ENCODE measurements around the gene DNAH2. TPM values are rescaled to one million over a fixed set of nuclear protein-coding genes. Genes with fewer than 3 reads are reported as not detected.

The DNAH2 gene
- total RNA-seq, 1 experiment from 2014 or later: 0.17 TPM

DNA sequence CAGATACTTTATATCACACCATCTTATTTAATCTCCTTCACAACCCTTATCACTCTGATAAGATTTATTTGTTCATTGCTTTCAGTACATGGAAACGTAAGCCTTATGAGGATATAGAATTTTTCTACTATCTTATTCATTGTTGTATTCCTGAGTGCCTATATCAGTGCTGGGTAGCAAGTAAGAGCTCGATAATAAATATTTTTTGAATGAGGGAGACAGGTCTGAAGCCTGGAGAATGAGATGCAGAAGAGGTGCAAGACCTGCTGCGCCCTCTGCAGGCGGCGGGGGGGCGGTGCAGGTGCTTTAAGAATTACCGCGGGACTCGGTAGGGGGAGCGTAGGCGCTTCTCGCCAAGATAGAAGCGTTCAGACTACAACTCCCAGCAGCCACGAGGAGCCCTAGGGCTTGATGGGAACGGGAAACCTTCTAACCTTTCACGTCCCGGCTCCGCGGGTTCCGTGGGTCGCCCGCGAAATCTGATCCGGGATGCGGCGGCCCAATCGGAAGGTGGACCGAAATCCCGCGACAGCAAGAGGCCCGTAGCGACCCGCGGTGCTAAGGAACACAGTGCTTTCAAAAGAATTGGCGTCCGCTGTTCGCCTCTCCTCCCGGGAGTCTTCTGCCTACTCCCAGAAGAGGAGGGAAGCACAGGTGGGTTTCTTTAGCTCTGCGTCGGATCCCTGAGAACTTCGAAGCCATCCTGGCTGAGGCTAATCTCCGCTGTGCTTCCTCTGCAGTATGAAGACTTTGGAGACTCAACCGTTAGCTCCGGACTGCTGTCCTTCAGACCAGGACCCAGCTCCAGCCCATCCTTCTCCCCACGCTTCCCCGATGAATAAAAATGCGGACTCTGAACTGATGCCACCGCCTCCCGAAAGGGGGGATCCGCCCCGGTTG, 29.4 kb upstream of the DNAH2 start, which contains the start of gene WRAP53 (continued):
- TF ChIP-seq, protein P1, sequence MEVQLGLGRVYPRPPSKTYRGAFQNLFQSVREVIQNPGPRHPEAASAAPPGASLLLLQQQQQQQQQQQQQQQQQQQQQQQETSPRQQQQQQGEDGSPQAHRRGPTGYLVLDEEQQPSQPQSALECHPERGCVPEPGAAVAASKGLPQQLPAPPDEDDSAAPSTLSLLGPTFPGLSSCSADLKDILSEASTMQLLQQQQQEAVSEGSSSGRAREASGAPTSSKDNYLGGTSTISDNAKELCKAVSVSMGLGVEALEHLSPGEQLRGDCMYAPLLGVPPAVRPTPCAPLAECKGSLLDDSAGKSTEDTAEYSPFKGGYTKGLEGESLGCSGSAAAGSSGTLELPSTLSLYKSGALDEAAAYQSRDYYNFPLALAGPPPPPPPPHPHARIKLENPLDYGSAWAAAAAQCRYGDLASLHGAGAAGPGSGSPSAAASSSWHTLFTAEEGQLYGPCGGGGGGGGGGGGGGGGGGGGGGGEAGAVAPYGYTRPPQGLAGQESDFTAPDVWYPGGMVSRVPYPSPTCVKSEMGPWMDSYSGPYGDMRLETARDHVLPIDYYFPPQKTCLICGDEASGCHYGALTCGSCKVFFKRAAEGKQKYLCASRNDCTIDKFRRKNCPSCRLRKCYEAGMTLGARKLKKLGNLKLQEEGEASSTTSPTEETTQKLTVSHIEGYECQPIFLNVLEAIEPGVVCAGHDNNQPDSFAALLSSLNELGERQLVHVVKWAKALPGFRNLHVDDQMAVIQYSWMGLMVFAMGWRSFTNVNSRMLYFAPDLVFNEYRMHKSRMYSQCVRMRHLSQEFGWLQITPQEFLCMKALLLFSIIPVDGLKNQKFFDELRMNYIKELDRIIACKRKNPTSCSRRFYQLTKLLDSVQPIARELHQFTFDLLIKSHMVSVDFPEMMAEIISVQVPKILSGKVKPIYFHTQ (CRISPR knock-in tag; IDR thresholded peaks at IDR 0.05): no peak
- no peak for TF ChIP-seq ATF1 (CRISPR knock-in tag; IDR thresholded peaks at IDR 0.05)
- TF ChIP-seq CBFB (CRISPR knock-in tag; IDR thresholded peaks at IDR 0.05; ENCODE audit: low read depth): no peak
- TF ChIP-seq, protein P2, sequence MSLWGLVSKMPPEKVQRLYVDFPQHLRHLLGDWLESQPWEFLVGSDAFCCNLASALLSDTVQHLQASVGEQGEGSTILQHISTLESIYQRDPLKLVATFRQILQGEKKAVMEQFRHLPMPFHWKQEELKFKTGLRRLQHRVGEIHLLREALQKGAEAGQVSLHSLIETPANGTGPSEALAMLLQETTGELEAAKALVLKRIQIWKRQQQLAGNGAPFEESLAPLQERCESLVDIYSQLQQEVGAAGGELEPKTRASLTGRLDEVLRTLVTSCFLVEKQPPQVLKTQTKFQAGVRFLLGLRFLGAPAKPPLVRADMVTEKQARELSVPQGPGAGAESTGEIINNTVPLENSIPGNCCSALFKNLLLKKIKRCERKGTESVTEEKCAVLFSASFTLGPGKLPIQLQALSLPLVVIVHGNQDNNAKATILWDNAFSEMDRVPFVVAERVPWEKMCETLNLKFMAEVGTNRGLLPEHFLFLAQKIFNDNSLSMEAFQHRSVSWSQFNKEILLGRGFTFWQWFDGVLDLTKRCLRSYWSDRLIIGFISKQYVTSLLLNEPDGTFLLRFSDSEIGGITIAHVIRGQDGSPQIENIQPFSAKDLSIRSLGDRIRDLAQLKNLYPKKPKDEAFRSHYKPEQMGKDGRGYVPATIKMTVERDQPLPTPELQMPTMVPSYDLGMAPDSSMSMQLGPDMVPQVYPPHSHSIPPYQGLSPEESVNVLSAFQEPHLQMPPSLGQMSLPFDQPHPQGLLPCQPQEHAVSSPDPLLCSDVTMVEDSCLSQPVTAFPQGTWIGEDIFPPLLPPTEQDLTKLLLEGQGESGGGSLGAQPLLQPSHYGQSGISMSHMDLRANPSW (CRISPR knock-in tag; conservative IDR thresholded peaks at IDR 0.05; ENCODE audit: low read depth): no peak
- TF ChIP-seq HMGA2 (CRISPR knock-in tag; IDR thresholded peaks at IDR 0.05): no peak
- TF ChIP-seq EMX1 (CRISPR knock-in tag; IDR thresholded peaks at IDR 0.05): no peak
- TF ChIP-seq ZNF423 (CRISPR knock-in tag; IDR thresholded peaks at IDR 0.05): no peak
- TF ChIP-seq, protein P3, sequence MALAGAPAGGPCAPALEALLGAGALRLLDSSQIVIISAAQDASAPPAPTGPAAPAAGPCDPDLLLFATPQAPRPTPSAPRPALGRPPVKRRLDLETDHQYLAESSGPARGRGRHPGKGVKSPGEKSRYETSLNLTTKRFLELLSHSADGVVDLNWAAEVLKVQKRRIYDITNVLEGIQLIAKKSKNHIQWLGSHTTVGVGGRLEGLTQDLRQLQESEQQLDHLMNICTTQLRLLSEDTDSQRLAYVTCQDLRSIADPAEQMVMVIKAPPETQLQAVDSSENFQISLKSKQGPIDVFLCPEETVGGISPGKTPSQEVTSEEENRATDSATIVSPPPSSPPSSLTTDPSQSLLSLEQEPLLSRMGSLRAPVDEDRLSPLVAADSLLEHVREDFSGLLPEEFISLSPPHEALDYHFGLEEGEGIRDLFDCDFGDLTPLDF (CRISPR knock-in tag; IDR thresholded peaks at IDR 0.05): no peak
- TF ChIP-seq ZNF396 (CRISPR knock-in tag; IDR thresholded peaks at IDR 0.05; ENCODE audit: borderline replicate concordance): no peak
- no peak for TF ChIP-seq TCF7 (CRISPR knock-in tag; IDR thresholded peaks at IDR 0.05; ENCODE audit: low read depth)
- no peak for TF ChIP-seq NR3C1 (CRISPR knock-in tag; conservative IDR thresholded peaks at IDR 0.05; ENCODE audit: low read depth)
- no peak for TF ChIP-seq FOXJ3 (CRISPR knock-in tag; IDR thresholded peaks at IDR 0.05; ENCODE audit: borderline replicate concordance)
- TF ChIP-seq, protein P4, sequence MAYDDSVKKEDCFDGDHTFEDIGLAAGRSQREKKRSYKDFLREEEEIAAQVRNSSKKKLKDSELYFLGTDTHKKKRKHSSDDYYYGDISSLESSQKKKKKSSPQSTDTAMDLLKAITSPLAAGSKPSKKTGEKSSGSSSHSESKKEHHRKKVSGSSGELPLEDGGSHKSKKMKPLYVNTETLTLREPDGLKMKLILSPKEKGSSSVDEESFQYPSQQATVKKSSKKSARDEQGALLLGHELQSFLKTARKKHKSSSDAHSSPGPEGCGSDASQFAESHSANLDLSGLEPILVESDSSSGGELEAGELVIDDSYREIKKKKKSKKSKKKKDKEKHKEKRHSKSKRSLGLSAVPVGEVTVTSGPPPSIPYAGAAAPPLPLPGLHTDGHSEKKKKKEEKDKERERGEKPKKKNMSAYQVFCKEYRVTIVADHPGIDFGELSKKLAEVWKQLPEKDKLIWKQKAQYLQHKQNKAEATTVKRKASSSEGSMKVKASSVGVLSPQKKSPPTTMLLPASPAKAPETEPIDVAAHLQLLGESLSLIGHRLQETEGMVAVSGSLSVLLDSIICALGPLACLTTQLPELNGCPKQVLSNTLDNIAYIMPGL (CRISPR knock-in tag; IDR thresholded peaks at IDR 0.05): no peak
- TF ChIP-seq, protein P5, sequence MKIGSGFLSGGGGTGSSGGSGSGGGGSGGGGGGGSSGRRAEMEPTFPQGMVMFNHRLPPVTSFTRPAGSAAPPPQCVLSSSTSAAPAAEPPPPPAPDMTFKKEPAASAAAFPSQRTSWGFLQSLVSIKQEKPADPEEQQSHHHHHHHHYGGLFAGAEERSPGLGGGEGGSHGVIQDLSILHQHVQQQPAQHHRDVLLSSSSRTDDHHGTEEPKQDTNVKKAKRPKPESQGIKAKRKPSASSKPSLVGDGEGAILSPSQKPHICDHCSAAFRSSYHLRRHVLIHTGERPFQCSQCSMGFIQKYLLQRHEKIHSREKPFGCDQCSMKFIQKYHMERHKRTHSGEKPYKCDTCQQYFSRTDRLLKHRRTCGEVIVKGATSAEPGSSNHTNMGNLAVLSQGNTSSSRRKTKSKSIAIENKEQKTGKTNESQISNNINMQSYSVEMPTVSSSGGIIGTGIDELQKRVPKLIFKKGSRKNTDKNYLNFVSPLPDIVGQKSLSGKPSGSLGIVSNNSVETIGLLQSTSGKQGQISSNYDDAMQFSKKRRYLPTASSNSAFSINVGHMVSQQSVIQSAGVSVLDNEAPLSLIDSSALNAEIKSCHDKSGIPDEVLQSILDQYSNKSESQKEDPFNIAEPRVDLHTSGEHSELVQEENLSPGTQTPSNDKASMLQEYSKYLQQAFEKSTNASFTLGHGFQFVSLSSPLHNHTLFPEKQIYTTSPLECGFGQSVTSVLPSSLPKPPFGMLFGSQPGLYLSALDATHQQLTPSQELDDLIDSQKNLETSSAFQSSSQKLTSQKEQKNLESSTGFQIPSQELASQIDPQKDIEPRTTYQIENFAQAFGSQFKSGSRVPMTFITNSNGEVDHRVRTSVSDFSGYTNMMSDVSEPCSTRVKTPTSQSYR (CRISPR knock-in tag; IDR thresholded peaks at IDR 0.05): no peak
- no peak for TF ChIP-seq GTF2I (CRISPR knock-in tag; conservative IDR thresholded peaks at IDR 0.05)
- 0 out of 2 replicates have a peak, but pooled peaks have one; percentile 61 for TF ChIP-seq ETV6 (CRISPR knock-in tag; IDR thresholded peaks at IDR 0.05)
- TF ChIP-seq NR1H2 (CRISPR knock-in tag; IDR thresholded peaks at IDR 0.05): no peak
